ENCODE measurements around the gene FBXO39.
"Not testable (repeated sequence)": the region's sequence is repeated elsewhere in the genome, so short reads cannot be mapped to it uniquely, and the experiment has no call there.

FBXO39 gene

GRCh38 chr17:6775871-6776405, at the start of gene FBXO39:
FBXO39 (plus strand) TSS chr17:6776215; CDS start chr17:6779869, 3,654 bp downstream.
- no peak for DNase-seq

DNA sequence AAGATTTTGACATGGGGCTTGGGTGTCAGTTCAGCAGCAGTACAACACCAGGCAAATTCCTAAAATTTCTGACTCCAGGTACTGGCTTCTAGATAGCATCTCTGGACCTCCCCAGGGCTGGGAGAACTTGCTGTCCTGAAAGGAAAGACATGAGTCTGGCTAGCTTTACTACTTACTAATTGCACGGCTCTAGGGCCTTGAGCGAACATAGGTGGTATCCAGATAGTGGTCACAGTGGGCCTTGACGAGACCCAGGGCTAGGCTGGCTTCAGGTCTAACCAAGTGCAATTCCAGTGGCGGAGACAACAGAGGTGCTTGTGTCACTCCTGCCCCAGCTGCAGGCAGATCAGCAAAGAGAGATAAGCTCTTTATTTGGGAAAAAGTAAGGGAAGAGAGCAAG, 46.5 kb upstream of the FBXO39 start:
- no peak for DNase-seq

DNA sequence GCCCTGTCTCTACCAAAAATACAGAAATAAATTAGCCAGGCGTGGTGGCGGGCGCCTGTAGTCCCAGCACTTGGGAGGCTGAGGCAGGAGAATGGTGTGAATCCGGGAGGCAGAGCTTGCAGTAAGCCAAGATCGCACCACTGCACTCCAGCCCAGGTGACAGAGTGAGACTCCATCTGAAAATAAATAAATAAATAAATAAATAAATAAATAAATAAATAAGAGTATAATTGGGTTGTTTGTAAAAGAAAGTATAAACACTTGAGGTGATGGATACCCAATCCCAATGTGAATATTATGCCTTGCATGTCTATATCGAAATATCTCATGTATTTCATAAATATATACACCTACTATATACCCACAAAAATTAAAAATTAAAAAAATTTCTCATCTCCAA, 29.4 kb upstream of the FBXO39 start:
- not testable (repeated sequence) for DNase-seq

DNA sequence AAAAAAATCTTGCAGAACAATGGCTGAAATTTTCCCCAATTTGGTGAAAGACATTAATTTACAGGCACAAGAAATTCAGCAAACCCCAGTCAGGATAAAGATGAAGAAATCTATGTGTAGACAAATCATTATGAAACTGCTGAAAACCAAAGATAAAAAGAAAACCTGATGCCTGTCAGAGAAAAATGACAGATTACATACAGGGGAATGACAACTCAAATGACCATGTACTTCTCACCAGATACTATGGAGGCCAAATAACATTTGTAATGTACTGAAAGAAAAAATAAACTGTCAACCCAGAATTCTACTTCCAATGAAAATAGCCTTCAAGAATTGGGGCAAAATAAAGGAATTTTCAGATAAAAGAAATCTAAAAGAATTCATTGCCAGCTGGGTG, 27.4 kb upstream of the FBXO39 start:
- DNase-seq: no peak

GRCh38 chr17:6749519-6749918, 26.5 kb upstream of the FBXO39 start:
- DNase-seq: no peak

- no peak for DNase-seq
Measured at GRCh38 chr17:6752068-6752909, 23.7 kb upstream of the FBXO39 start.

DNA sequence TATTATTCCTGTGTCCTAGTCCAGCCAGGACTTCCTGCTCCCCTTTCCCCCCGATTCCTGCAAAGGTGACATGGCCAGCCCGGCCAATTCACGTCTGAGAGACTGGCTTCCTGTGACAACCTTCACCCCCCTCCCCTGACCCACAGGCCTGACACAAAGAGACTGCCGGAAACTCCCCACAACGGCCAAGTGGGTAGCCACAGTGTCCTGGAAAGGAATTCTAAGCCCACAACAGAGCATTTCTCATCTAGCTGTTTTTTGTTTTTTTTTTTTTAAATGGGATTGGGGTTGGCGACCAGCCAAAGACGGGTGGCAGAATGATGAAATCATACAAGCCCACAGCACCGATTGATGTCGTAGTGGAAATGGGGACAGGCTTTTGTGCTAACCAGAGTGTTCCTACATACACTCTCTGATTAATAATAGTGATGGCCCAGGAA, 23.0 kb upstream of the FBXO39 start:
- no peak for DNase-seq

DNA sequence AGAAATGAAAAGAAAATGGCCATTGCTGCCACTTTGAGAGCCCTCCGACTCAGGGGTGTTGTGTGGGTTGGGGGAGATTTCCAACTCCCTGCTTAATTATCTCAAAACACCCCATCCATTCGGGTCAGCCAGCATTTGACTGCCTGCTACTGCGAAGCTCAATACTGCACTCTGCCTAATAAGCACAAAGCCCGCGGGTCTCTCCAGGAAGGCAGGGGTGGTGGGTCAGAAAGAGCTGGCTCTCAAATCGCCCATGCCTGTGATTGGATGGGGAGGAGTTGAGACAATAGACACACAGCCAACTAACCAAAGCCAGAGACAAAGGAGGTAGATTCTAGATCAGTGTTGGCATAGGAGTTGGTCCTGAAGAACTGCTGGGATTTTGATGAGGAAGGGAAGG, 22.5 kb upstream of the FBXO39 start:
- DNase-seq: no peak

- DNase-seq: no peak
Measured at GRCh38 chr17:6755281-6755680, 20.7 kb upstream of the FBXO39 start.

DNA sequence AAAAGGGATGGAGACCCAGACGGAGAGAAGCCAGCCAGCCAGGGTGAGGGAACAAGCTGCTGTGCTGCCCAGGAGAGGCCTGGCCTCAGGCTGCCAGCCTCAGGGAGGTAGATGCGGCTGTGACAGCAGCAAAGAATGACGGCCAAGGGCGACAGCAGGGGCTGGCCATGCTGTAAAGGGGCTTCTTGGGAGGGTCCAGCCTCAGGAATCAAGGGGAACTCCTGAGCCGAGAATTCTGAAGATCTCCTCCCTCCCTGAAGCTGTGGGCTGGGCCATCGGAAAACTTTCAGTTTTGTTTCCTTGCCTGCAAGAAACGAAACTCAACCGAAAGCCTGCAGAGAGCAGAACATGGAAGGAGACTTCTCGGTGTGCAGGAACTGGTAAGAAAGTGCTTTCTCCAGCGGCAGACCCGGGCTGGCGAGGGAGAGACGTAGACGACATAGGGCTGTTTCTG, 20.3 kb upstream of the FBXO39 start, which contains the start of gene XAF1:
Gene XAF1 (plus strand): TSS at position 316 of the 454 bp plus-strand sequence. CDS start 33 bp downstream, at position 349.
- no peak for DNase-seq

- no peak for DNase-seq
Measured at GRCh38 chr17:6756425-6757031, 19.5 kb upstream of the FBXO39 start.

GRCh38 chr17:6757747-6758146, 18.3 kb upstream of the FBXO39 start:
- no peak for DNase-seq

DNA sequence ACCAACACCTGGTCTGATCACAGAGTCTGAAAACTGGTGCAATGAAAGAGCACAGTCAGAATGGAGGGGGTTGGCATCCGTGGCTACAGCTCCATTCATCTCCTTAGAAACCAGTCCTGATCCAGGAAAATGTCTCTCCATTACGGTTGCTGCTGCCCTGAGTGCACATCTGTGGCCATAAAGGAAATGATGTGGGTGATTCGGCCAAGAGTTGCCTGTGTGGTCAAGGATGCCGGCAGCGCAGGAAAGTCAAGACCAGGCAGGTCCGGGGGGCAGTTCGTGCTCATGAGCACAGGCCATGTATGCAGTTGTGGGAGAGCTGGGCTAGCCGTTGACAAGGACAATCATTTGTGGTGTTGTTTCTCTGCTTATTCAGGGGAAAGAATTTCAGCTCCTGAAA, 14.2 kb upstream of the FBXO39 start:
- no peak for DNase-seq

DNA sequence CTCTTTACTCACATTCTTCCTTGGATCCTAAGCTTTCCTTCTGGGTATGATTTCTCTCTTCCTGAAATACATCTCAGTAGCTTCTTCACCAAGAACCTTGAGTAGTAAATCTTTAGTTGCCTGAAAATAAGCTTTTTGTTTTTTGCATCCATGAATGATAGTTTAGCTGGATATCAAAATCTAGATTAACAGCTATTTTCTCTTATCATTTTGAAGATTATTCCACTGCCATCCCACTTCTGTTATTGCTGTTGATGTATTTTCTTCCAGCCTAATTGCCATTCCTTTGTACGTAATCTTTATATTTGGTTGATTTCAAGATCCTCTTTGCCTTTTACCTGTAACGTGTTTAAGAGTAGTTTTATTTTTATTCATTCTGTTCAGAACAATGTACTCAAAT, 7.6 kb upstream of the FBXO39 start:
- no peak for DNase-seq

GRCh38 chr17:6772016-6772415, 4.0 kb upstream of the FBXO39 start:
- DNase-seq: no peak

GRCh38 chr17:6774906-6775305, 1.1 kb upstream of the FBXO39 start:
- not testable (repeated sequence) for DNase-seq

DNA sequence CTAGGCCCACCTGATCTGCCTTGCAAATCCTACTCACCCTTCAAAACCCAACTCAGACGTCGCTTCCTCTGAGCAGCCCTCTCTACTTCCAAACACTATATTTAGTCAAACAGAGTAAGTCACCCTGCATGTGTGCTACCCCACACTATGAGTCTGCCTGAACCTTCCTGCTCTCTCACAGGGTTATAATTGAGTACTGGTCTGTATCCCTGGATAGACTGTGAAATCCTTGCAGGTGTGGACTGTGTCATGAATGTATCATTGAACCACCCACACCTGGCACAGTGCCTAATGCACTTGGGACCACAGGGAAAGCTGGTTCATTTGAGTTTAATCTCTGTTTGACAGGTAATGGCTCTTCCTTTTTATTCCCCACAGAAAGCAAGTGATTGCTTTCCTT, 3.4 kb downstream of the FBXO39 start:
- DNase-seq: no peak

DNA sequence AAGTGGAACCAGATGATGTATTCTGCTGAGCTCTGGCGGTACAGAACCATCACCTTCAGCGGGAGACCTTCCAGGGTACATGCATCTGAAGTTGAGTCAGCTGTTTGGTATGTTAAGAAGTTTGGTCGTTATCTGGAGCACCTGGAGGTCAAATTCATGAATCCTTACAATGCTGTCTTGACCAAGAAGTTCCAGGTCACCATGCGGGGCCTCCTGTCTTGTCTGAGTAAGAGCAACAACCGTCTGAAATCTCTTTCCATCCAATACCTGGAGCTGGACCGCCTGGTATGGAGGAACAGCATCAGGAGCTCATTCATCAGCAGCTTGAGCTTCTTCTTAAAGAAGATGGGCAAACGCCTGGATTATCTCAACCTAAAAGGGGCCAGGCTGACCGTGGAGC, 4.0 kb downstream of the FBXO39 start:
- no peak for DNase-seq

DNA sequence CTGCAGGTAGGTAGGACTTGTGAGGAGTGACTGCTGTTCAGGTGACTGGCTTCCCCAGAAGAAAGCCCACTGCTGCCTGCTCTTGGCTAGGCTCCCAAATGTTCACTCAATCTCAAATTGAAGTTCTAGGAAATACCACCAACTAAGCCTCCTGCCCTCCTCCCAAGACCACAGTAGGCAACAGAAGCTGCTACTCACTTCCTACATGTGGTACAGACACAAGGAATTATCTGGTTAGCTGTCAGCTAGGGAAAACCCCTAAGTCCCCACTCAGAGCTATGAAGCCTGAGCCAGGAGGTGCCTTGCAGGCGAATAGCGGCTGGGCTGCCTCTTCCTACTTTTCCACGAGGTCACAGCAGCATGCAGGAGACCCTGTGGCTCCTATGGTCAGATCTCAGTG, 4.9 kb downstream of the FBXO39 start:
- DNase-seq: no peak

GRCh38 chr17:6782244-6782643, 6.2 kb downstream of the FBXO39 start:
- no peak for DNase-seq

GRCh38 chr17:6786618-6787017, 10.6 kb downstream of the FBXO39 start:
- no peak for DNase-seq

GRCh38 chr17:6787081-6787693, 11.2 kb downstream of the FBXO39 start:
- no peak for DNase-seq

- no peak for DNase-seq
Measured at GRCh38 chr17:6789146-6789545, 13.1 kb downstream of the FBXO39 start.
